SK-N-SH (cell line): ENCODE results near the gene MYLK3. TPM values are rescaled to one million over a fixed set of nuclear protein-coding genes. Genes with fewer than 3 reads are reported as not detected.

ENCODE experiments used
- CTCF ChIA-PET: fragments of 300-600, 350-600 bp; formaldehyde crosslinking; extraction: SDS; loops from one replicate; lab custom pipeline; 2021; lab: Yijun Ruan, JAX
- POLR2A ChIA-PET: fragments of 350-600 bp; sonication (Branson Sonifier 250); formaldehyde crosslinking; extraction: SDS; loops from one replicate; lab custom pipeline; 2020; ENCODE audit warnings: antibody characterized with exemption, inconsistent platforms; lab: Yijun Ruan, JAX
- DNase-seq: peaks from one replicate; pipeline ENCODE4 v3.0.0; 2012
- H2AFZ ChIP-seq: fragments of 200-600 bp; sonication (generic); 2 replicates; pipeline ENCODE4 v1.8.1; 2016; ENCODE audit warnings: antibody characterized with exemption, mild to moderate bottlenecking, low read depth
- H3F3A ChIP-seq: fragments of 200-600 bp; sonication (generic); replicated peaks from 2 replicates; pipeline ENCODE3; 2016; ENCODE audit warnings: antibody characterized with exemption, mild to moderate bottlenecking; ENCODE audit not compliant: insufficient read depth
- H3K27ac ChIP-seq, 2 experiments: fragments of 200-500 bp in 1 of 2; fragments of 200-600 bp in 1 of 2; sonication (Bioruptor generic) in 1 of 2; sonication (generic), shearing (Covaris generic) in 1 of 2; 2 replicates each; pipeline versions ENCODE4 v1.5.1 to v1.6.1; 2014 to 2016; ENCODE audit warnings: low read depth in 2 of 2, inconsistent platforms in 1 of 2, low read length in 1 of 2, mild to moderate bottlenecking in 1 of 2, mixed read lengths in 1 of 2
- H3K27me3 ChIP-seq: fragments of 200-600 bp; sonication (generic), shearing (Covaris generic); 2 replicates; pipeline ENCODE4 v1.6.1; 2016; ENCODE audit warnings: mixed run types; ENCODE audit not compliant: insufficient read depth
- H3K36me3 ChIP-seq, 2 experiments: fragments of 200-500 bp in 1 of 2; fragments of 200-600 bp in 1 of 2; sonication (Bioruptor generic) in 1 of 2; sonication (generic) in 1 of 2; replicated peaks in 1 of 2; 2 replicates each; pipeline versions ENCODE3 to v1.5.1; 2014 to 2016; ENCODE audit warnings: low read length in 1 of 2, mild to moderate bottlenecking in 1 of 2; ENCODE audit not compliant: insufficient read depth in 2 of 2, control insufficient read depth in 1 of 2
- H3K4me1 ChIP-seq, 2 experiments: fragments of 200-500 bp in 1 of 2; fragments of 200-600 bp in 1 of 2; sonication (Bioruptor generic) in 1 of 2; sonication (generic), shearing (Covaris generic) in 1 of 2; 2 replicates each; pipeline versions ENCODE4 v1.5.1 to v1.6.1; 2014 to 2016; ENCODE audit warnings: low read depth in 1 of 2, low read length in 1 of 2, mixed run types in 1 of 2; ENCODE audit not compliant: insufficient read depth in 2 of 2, control insufficient read depth in 1 of 2
- H3K4me2 ChIP-seq: fragments of 200-600 bp; sonication (generic), shearing (Covaris generic); 2 replicates; pipeline ENCODE4 v1.6.1; 2017; ENCODE audit warnings: mixed run types
- H3K4me3 ChIP-seq, 2 experiments: fragments of 200-500 bp in 1 of 2; fragments of 200-600 bp in 1 of 2; sonication (Bioruptor generic) in 1 of 2; sonication (generic), shearing (Covaris generic) in 1 of 2; 2 replicates each; pipeline versions ENCODE4 v1.5.1 to v1.8.1; 2014 to 2016; ENCODE audit warnings: low read depth in 2 of 2, inconsistent platforms in 1 of 2, low read length in 1 of 2, mild to moderate bottlenecking in 1 of 2, mixed read lengths in 1 of 2, moderate library complexity in 1 of 2
- H3K79me2 ChIP-seq: fragments of 200-600 bp; sonication (generic); 2 replicates; pipeline ENCODE4 v1.8.1; 2017; ENCODE audit warnings: mild to moderate bottlenecking; ENCODE audit not compliant: insufficient read depth
- H3K9ac ChIP-seq: fragments of 200-600 bp; sonication (generic); 2 replicates; pipeline ENCODE4 v1.6.1; 2017; ENCODE audit warnings: mixed run types
- H3K9me2 ChIP-seq: fragments of 200-600 bp; sonication (generic); 2 replicates; pipeline ENCODE4 v1.6.1; 2017; ENCODE audit warnings: mixed run types
- H3K9me3 ChIP-seq: fragments of 200-600 bp; sonication (generic); 2 replicates; pipeline ENCODE4 v1.6.1; 2017; ENCODE audit warnings: mixed run types, mild to moderate bottlenecking, moderate library complexity
- H4K20me1 ChIP-seq: fragments of 200-600 bp; sonication (generic); 2 replicates; pipeline ENCODE4 v1.6.1; 2017; ENCODE audit warnings: mild to moderate bottlenecking, mixed run types; ENCODE audit not compliant: insufficient read depth
- CHD2 ChIP-seq: fragments of 150-350 bp; IDR thresholded peaks from 2 replicates; pipeline ENCODE4 v1.6.1; 2018; ENCODE audit warnings: low read length; ENCODE audit not compliant: partially characterized antibody
- ELF1 ChIP-seq: IDR thresholded peaks from 2 replicates; pipeline ENCODE4 v1.4.0; 2012
- EP300 ChIP-seq, 2 experiments: IDR thresholded peaks; 2 replicates each; pipeline versions ENCODE4 v1.4.0 to v1.6.1; 2012; ENCODE audit warnings: borderline replicate concordance in 1 of 2, low read depth in 1 of 2, low read length in 1 of 2
- EZH2phosphoT487 ChIP-seq: fragments of 200-600 bp; sonication (generic); IDR thresholded peaks from 2 replicates; pipeline ENCODE4 v1.6.1; 2017; ENCODE audit warnings: low read depth, mixed run types, mild to moderate bottlenecking, antibody characterized with exemption, moderate library complexity, borderline replicate concordance
- FOSL2 ChIP-seq: IDR thresholded peaks from 2 replicates; pipeline ENCODE4 v1.4.0; 2012; ENCODE audit warnings: low read depth, mild to moderate bottlenecking, moderate library complexity, borderline replicate concordance
- FOXJ3 ChIP-seq: sonication (generic); formaldehyde crosslinking; IDR thresholded peaks from 2 replicates; pipeline ENCODE4 v1.5.1; 2020; ENCODE audit warnings: mild to moderate bottlenecking, missing genetic modification reagents
- FOXM1 ChIP-seq: IDR thresholded peaks from 2 replicates; pipeline ENCODE4 v1.4.0; 2012; ENCODE audit warnings: low read depth, mild to moderate bottlenecking
- GABPA ChIP-seq: IDR thresholded peaks from 2 replicates; pipeline ENCODE4 v1.4.0; 2012; ENCODE audit warnings: low read depth, mild to moderate bottlenecking
- GATA2 ChIP-seq: sonication (generic); formaldehyde crosslinking; IDR thresholded peaks from 2 replicates; pipeline ENCODE4 v1.5.0; 2020; ENCODE audit warnings: mild to moderate bottlenecking, missing genetic modification reagents
- JUND ChIP-seq: IDR thresholded peaks from 2 replicates; pipeline ENCODE4 v1.4.0; 2012
- MEF2A ChIP-seq: IDR thresholded peaks from 2 replicates; pipeline ENCODE4 v1.4.0; 2012; ENCODE audit warnings: low read depth, borderline replicate concordance
- PBX3 ChIP-seq: IDR thresholded peaks from 2 replicates; pipeline ENCODE4; 2012
- POLR2AphosphoS5 ChIP-seq: IDR thresholded peaks from 2 replicates; pipeline ENCODE4 v1.6.1; 2012; ENCODE audit warnings: low read depth, low read length
- RCOR1 ChIP-seq: fragments of 150-350 bp; IDR thresholded peaks from 2 replicates; pipeline ENCODE4 v1.6.1; 2017; ENCODE audit warnings: antibody characterized with exemption, low read length
- RFX5 ChIP-seq: IDR thresholded peaks from 2 replicates; pipeline ENCODE4 v1.6.1; 2012; ENCODE audit warnings: mild to moderate bottlenecking, improper control_type of control experiment, low read length
- RXRA ChIP-seq: IDR thresholded peaks from 2 replicates; pipeline ENCODE4 v1.4.0; 2012; ENCODE audit warnings: low read depth, mild to moderate bottlenecking, borderline replicate concordance
- SIN3A ChIP-seq: IDR thresholded peaks from 2 replicates; pipeline ENCODE4 v1.6.1; 2012; ENCODE audit warnings: low read depth, mild to moderate bottlenecking, low read length, moderate library complexity, borderline replicate concordance
- SMC3 ChIP-seq: IDR thresholded peaks from 2 replicates; pipeline ENCODE4 v1.6.1; 2012; ENCODE audit warnings: low read depth, low read length, improper control_type of control experiment
- TCF12 ChIP-seq: IDR thresholded peaks from 2 replicates; pipeline ENCODE4 v1.4.0; 2012
- YY1 ChIP-seq: IDR thresholded peaks from 2 replicates; pipeline ENCODE4 v1.4.0; 2012; ENCODE audit warnings: low read depth, mild to moderate bottlenecking
- WGBS: methylation state at CpG from one replicate; pipeline ENCODE4 v1.1.6; 2017; ENCODE audit warnings: low lambda C conversion rate; 5-methylcytosine and 5-hydroxymethylcytosine counted together
- polyA plus RNA-seq, 3 experiments: library from polyadenylated mRNA; depleted of rRNA; stranded (reverse); fragments of >200 nt; gene quantifications; 2 replicates each; pipeline ENCODE4 v1.2.3, GENCODE V29; 2012

Gene MYLK3
- polyA plus RNA-seq, 1 of the 3 experiments (the other 2 are of a cell fraction) = 0.05 TPM

DNA sequence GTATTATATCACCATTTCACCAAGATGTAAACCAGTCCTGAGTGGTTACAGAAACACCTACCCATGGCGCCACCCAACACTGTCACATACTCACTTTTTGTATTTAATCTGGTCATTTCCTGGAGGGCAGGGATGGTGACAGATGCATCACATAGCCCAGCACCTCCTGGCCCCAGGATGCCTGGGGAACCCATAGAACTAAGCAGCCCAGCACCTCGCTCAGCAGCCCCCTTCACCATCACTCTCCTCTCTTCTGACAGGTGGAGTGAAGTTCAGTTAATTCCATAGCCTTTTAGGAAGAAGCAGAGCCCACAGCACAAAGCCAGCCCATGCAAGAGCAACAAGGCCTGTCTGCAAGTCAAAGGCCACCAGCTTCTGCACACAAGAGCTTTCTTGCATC, 27.5 kb downstream of the MYLK3 start:
- H3K79me2 ChIP-seq = no peaks in the 10 kb centered on the region
- POLR2A ChIA-PET = no interaction called here
- H3K4me1 ChIP-seq = peaks cover 0 to 2% of the 10 kb centered on the region in 2 experiments; a peak in 1 of 4 replicates
- H3F3A ChIP-seq = no peaks in the 10 kb centered on the region
- H3K9me2 ChIP-seq = no peaks in the 10 kb centered on the region
- WGBS = 55% methylated on average over 2 of the region's 2 CpGs
- no peaks in the 10 kb centered on the region for H3K27me3 ChIP-seq
- H2AFZ ChIP-seq = no peak overlapping the region
- no peak overlapping the region for H3K27ac ChIP-seq
- 0 out of 2 replicates have a peak, but pooled peaks cover 4% of the 10 kb centered on the region for H3K9me3 ChIP-seq
- TF ChIP-seq SIN3A (no peak), EZH2phosphoT487 (no peak), PBX3 (no peak), FOXM1 (no peak), RCOR1 (no peak), CHD2 (no peak), JUND (no peak), RFX5 (no peak), MEF2A (no peak), GABPA (no peak), YY1 (no peak), ELF1 (no peak)
- H3K36me3 ChIP-seq = no peaks in the 10 kb centered on the region
- no peaks in the 10 kb centered on the region for H4K20me1 ChIP-seq
- DNase-seq = no peak
- H3K9ac ChIP-seq = no peak overlapping the region
- H3K4me2 ChIP-seq = no peak overlapping the region
- CTCF ChIA-PET = interaction anchor here (0.8 to 1.3 kb wide), 3 partner anchors 19 to 36 kb away, joined by 3 to 4 read pairs (median 3); no protein-coding TSS in a partner anchor
- no peak overlapping the region for H3K4me3 ChIP-seq

DNA sequence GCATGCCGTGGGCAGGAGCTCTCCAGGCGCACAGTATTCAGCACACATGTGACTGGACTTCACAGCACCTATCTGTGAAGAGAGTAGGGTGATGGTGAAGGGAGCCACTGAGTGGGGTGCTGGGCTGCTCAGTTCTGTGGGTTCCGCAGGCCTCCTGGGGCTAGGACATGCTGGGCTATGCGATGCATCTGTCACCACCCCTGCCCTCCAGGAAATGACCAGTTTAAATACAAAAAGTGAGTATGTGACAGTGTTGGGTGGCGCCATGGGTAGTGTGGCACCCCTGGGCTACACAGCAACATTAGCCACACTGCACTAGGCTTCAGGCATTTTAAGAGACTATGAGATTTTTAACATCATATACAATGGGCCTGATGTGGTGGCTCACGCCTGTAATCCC, 28.6 kb downstream of the MYLK3 start:
- H3K9me2 ChIP-seq = no peaks in the 10 kb centered on the region
- no peaks in the 10 kb centered on the region for H3K9me3 ChIP-seq
- no peaks in the 10 kb centered on the region for H3K36me3 ChIP-seq
- CTCF ChIA-PET = no interaction called here
- DNase-seq = no peak
- 97% methylated on average over 5 of the region's 6 CpGs for WGBS
- H2AFZ ChIP-seq = no peak overlapping the region
- no peaks in the 10 kb centered on the region for H3F3A ChIP-seq
- no peak for TF ChIP-seq FOXJ3
- no peak for TF ChIP-seq SIN3A
- no peak for TF ChIP-seq FOSL2
- TF ChIP-seq RFX5 = no peak
- no peak for TF ChIP-seq EZH2phosphoT487
- TF ChIP-seq POLR2AphosphoS5 = no peak
- no peak for TF ChIP-seq RCOR1
- no peak for TF ChIP-seq EP300 (IDR thresholded peaks at IDR 0.05; ENCODE audit: borderline replicate concordance in 1 of 2, low read depth in 1 of 2, low read length in 1 of 2)
- TF ChIP-seq RXRA = no peak
- TF ChIP-seq YY1 = no peak
- no peak for TF ChIP-seq JUND
- TF ChIP-seq PBX3 = no peak
- no peak for TF ChIP-seq GABPA
- TF ChIP-seq SMC3 = no peak
- no peak for TF ChIP-seq GATA2 (CRISPR knock-in tag)
- no peak for TF ChIP-seq TCF12
- TF ChIP-seq, all 33 proteins: peak for 0
- POLR2A ChIA-PET = no interaction called here
- no peak overlapping the region for H3K9ac ChIP-seq
- no peaks in the 10 kb centered on the region for H4K20me1 ChIP-seq
- no peak overlapping the region for H3K4me2 ChIP-seq
- no peaks in the 10 kb centered on the region for H3K79me2 ChIP-seq
- H3K4me3 ChIP-seq = no peak overlapping the region
- H3K27ac ChIP-seq = no peak overlapping the region
- H3K4me1 ChIP-seq = peaks cover 0 to 2% of the 10 kb centered on the region in 2 experiments; a peak in 1 of 4 replicates
- H3K27me3 ChIP-seq = no peaks in the 10 kb centered on the region
